GM23248 (cell line): ENCODE results near the gene S1PR1.

Experiments used
- EZH2 ChIP-seq: fragments of 200-600 bp; sonication (generic); IDR thresholded peaks from 2 replicates; pipeline ENCODE4 v1.6.1; 2018; ENCODE audit warnings: antibody characterized with exemption, mild to moderate bottlenecking; ENCODE audit not compliant: insufficient read depth, poor library complexity, severe bottlenecking
- EZH2phosphoT487 ChIP-seq: fragments of 200-600 bp; sonication (generic); IDR thresholded peaks from 2 replicates; pipeline ENCODE4 v1.6.1; 2018; ENCODE audit warnings: antibody characterized with exemption, moderate library complexity, mild to moderate bottlenecking, low read depth; ENCODE audit not compliant: insufficient read depth

GRCh38 chr1:101261623-101262022 is 24.8 kb downstream of the S1PR1 start:
- TF ChIP-seq EZH2: no peak
- TF ChIP-seq EZH2phosphoT487: no peak
